Mesenchymal stem cell (in vitro differentiated cells and primary cell): ENCODE measurements around the gene ARID5B.
A peak's percentile ranks its signal among the peaks of the same experiment; 100 is the strongest.

Experiments used
- DNase-seq: peaks from one replicate; pipeline ENCODE4 v3.0.0-alpha.2; 2013
- H2AFZ ChIP-seq: one replicate; pipeline ENCODE4 v1.6.1; 2013; ENCODE audit warnings: low read depth, mild to moderate bottlenecking, control low read depth, inconsistent platforms, low read length, moderate library complexity
- H2AK5ac ChIP-seq: 2 replicates; pipeline ENCODE4 v1.6.1; 2013; ENCODE audit warnings: low read length, moderate library complexity, mild to moderate bottlenecking, inconsistent platforms; ENCODE audit not compliant: severe bottlenecking
- H2BK120ac ChIP-seq: one replicate; pipeline ENCODE4 v1.6.1; 2013; ENCODE audit warnings: low read depth, mild to moderate bottlenecking, inconsistent platforms, low read length, moderate library complexity
- H2BK12ac ChIP-seq, 2 experiments: one replicate each; pipeline ENCODE4 v1.6.1; 2013; ENCODE audit warnings: inconsistent platforms in 2 of 2, low read length in 2 of 2, mild to moderate bottlenecking in 2 of 2, moderate library complexity in 2 of 2, control low read depth in 1 of 2
- H2BK15ac ChIP-seq: one replicate; pipeline ENCODE4 v1.6.1; 2013; ENCODE audit warnings: mild to moderate bottlenecking, low read depth, inconsistent platforms; ENCODE audit not compliant: poor library complexity, severe bottlenecking
- H2BK5ac ChIP-seq: 2 replicates; pipeline ENCODE4 v1.6.1; 2013; ENCODE audit warnings: low read depth, mild to moderate bottlenecking, low read length, control low read depth, inconsistent platforms; ENCODE audit not compliant: poor library complexity, severe bottlenecking
- H3K14ac ChIP-seq, 2 experiments: one replicate each; pipeline ENCODE4 v1.6.1; 2013; ENCODE audit warnings: inconsistent platforms in 2 of 2, low read length in 2 of 2, control low read depth in 1 of 2, mild to moderate bottlenecking in 1 of 2, moderate library complexity in 1 of 2
- H3K18ac ChIP-seq, 2 experiments: one replicate each; pipeline ENCODE4 v1.6.1; 2013; ENCODE audit warnings: inconsistent platforms in 2 of 2, low read length in 2 of 2, control low read depth in 1 of 2, low read depth in 1 of 2, mild to moderate bottlenecking in 1 of 2
- H3K23ac ChIP-seq, 2 experiments: one replicate each; pipeline ENCODE4 v1.6.1; 2013; ENCODE audit warnings: inconsistent platforms in 2 of 2, low read length in 2 of 2, mild to moderate bottlenecking in 2 of 2, moderate library complexity in 2 of 2, control low read depth in 1 of 2
- H3K27ac ChIP-seq: 2 replicates; pipeline ENCODE4 v1.5.1; 2013; ENCODE audit warnings: mild to moderate bottlenecking, moderate library complexity, low read length, control low read depth, inconsistent platforms; ENCODE audit not compliant: poor library complexity, severe bottlenecking
- H3K27me3 ChIP-seq, 2 experiments: 2 replicates each; pipeline versions ENCODE4 v1.6.1 to v1.7.0; 2013; ENCODE audit warnings: low read length in 2 of 2, mild to moderate bottlenecking in 2 of 2, moderate library complexity in 2 of 2, control low read depth in 1 of 2, inconsistent platforms in 1 of 2; ENCODE audit not compliant: control insufficient read depth in 1 of 2, insufficient read depth in 1 of 2
- H3K36me3 ChIP-seq, 2 experiments: 2 replicates each; pipeline versions ENCODE4 v1.6.1 to v1.7.0; 2013; ENCODE audit warnings: low read length in 2 of 2, control low read depth in 1 of 2, inconsistent platforms in 1 of 2, low read depth in 1 of 2, mild to moderate bottlenecking in 1 of 2; ENCODE audit not compliant: insufficient read depth in 2 of 2, control insufficient read depth in 1 of 2
- H3K4ac ChIP-seq, 2 experiments: one replicate each; pipeline ENCODE4 v1.6.1; 2013; ENCODE audit warnings: inconsistent platforms in 2 of 2, low read length in 2 of 2, mild to moderate bottlenecking in 2 of 2, moderate library complexity in 2 of 2, control low read depth in 1 of 2, low read depth in 1 of 2
- H3K4me1 ChIP-seq: 2 replicates; pipeline ENCODE4 v1.6.1; 2013; ENCODE audit warnings: low read depth, low read length, control low read depth; ENCODE audit not compliant: control insufficient read depth, insufficient read depth
- H3K4me2 ChIP-seq: 2 replicates; pipeline ENCODE4 v1.6.1; 2013; ENCODE audit warnings: low read length, mild to moderate bottlenecking, inconsistent platforms; ENCODE audit not compliant: poor library complexity, severe bottlenecking
- H3K4me3 ChIP-seq, 2 experiments: 2 replicates each; pipeline versions ENCODE4 v1.5.1 to v1.7.0; 2013; ENCODE audit warnings: low read length in 2 of 2, mild to moderate bottlenecking in 2 of 2, control low read depth in 1 of 2, low read depth in 1 of 2; ENCODE audit not compliant: insufficient read depth in 1 of 2
- H3K79me1 ChIP-seq: replicated peaks from 2 replicates; pipeline ENCODE4 v1.6.1; 2013; ENCODE audit warnings: mild to moderate bottlenecking, control low read depth, low read length, inconsistent platforms; ENCODE audit not compliant: poor library complexity, severe bottlenecking
- H3K9ac ChIP-seq: 2 replicates; pipeline ENCODE4 v1.7.0; 2013; ENCODE audit warnings: mild to moderate bottlenecking, low read length, moderate library complexity
- H3K9me3 ChIP-seq: 2 replicates; pipeline ENCODE4 v1.7.0; 2013; ENCODE audit warnings: mild to moderate bottlenecking, low read length; ENCODE audit not compliant: control insufficient read depth
- H4K8ac ChIP-seq: one replicate; pipeline ENCODE4 v1.6.1; 2013; ENCODE audit warnings: inconsistent platforms, mild to moderate bottlenecking, low read length, moderate library complexity
- H4K91ac ChIP-seq: one replicate; pipeline ENCODE4 v1.6.1; 2013; ENCODE audit warnings: mild to moderate bottlenecking, low read length, inconsistent platforms
- WGBS: methylation state at CpG from one replicate; pipeline ENCODE4 v1.1.7; 2013; ENCODE audit warnings: mixed read lengths; 5-methylcytosine and 5-hydroxymethylcytosine counted together

The ARID5B gene

DNA sequence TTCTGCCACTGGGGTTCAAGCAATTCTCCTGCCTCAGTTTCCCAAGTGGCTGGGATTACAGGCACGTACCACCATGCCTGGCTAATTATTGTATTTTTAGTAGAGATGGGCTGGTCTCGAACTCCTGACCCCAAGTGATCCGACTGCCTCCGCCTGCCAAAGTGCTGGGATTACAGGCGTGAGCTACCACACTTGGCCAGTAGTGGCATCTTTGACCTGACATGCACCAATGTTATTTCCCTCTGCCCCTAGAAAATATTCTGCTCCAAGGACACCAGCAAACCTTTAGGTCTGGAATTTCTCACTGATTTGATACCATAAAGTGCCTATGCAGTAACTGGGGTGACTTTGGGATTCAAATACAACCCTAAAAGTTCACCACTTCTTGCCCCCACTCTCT is 179.4 kb downstream of the ARID5B start:
- no peak overlapping the region for H2BK15ac ChIP-seq
- 96% methylated on average over 5 of the region's 5 CpGs for WGBS

GRCh38 chr10:62081341-62082270 is 180.1 kb downstream of the ARID5B start:
- no peak for DNase-seq
- Histone ChIP-seq H3K4me2 (no peak overlapping the region), H3K23ac (no peak overlapping the region), H2AFZ (no peak overlapping the region), H3K79me1 (peaks cover 17% of the 10 kb centered on the region), H2BK120ac (no peak overlapping the region), H2AK5ac (no peak overlapping the region), H4K91ac (no peak overlapping the region), H3K4me1 (peaks cover 13% of the 10 kb centered on the region), H3K9me3 (no peaks in the 10 kb centered on the region), H3K4ac (no peak overlapping the region), H4K8ac (no peak overlapping the region), H2BK5ac (no peak overlapping the region), H2BK15ac (no peak overlapping the region), H3K27ac (peak overlapping the region; percentile 85), H2BK12ac (no peak overlapping the region), H3K14ac (no peak overlapping the region), H3K4me3 (peak overlapping the region in 1 of 2 experiments; percentile 57), H3K27me3 (no peaks in the 10 kb centered on the region), H3K36me3 (peaks cover 22 to 50% of the 10 kb centered on the region in 2 experiments), H3K18ac (no peak overlapping the region), H3K9ac (peak overlapping the region; percentile 87)
- WGBS: no CpG with 5 or more reads among the region's 5 CpGs

More for the DNA sequence above, 179.4 kb downstream of the ARID5B start:
- Histone ChIP-seq H2BK12ac (peak overlapping the region in 1 of 2 experiments; percentile 56), H3K36me3 (peaks cover 21 to 50% of the 10 kb centered on the region in 2 experiments), H2BK5ac (no peak overlapping the region), H4K8ac (no peak overlapping the region), H3K14ac (no peak overlapping the region), H3K27me3 (no peaks in the 10 kb centered on the region), H3K4me2 (no peak overlapping the region), H3K18ac (no peak overlapping the region), H2AFZ (no peak overlapping the region), H3K79me1 (peaks cover 16% of the 10 kb centered on the region), H3K4me1 (peaks cover 15% of the 10 kb centered on the region), H4K91ac (no peak overlapping the region), H2AK5ac (peak overlapping the region; percentile 66), H2BK120ac (no peak overlapping the region), H3K23ac (no peak overlapping the region), H3K4me3 (no peak overlapping the region), H3K4ac (no peak overlapping the region), H3K27ac (peak overlapping the region; percentile 69), H3K9me3 (no peaks in the 10 kb centered on the region), H3K9ac (peak overlapping the region; percentile 87)
- DNase-seq: no peak

- Histone ChIP-seq H4K8ac (no peak overlapping the region), H3K9ac (peak overlapping the region; percentile 87), H2BK5ac (no peak overlapping the region), H3K27ac (peak overlapping the region; percentile 85), H3K4me1 (peaks cover 11% of the 10 kb centered on the region), H3K9me3 (no peaks in the 10 kb centered on the region), H3K14ac (no peak overlapping the region), H3K4me2 (no peak overlapping the region), H2AFZ (no peak overlapping the region), H3K18ac (no peak overlapping the region), H2BK12ac (no peak overlapping the region), H4K91ac (no peak overlapping the region), H2BK120ac (no peak overlapping the region), H3K23ac (no peak overlapping the region), H3K79me1 (peaks cover 19% of the 10 kb centered on the region), H2BK15ac (no peak overlapping the region), H3K27me3 (no peaks in the 10 kb centered on the region), H2AK5ac (no peak overlapping the region), H3K4me3 (peak overlapping the region in 1 of 2 experiments; percentile 57), H3K4ac (no peak overlapping the region), H3K36me3 (peaks cover 23 to 52% of the 10 kb centered on the region in 2 experiments)
- DNase-seq: no peak
- WGBS: 71% methylated on average over 1 of the region's 1 CpG
Observed at GRCh38 chr10:62082271-62082656, 180.8 kb downstream of the ARID5B start.

- DNase-seq: peak; percentile 75
- no peak overlapping the region for H3K23ac ChIP-seq
- H2AK5ac ChIP-seq: peak overlapping the region; percentile 100
- H3K4ac ChIP-seq: peak overlapping the region in 1 of 2 experiments; percentile 79
- H3K14ac ChIP-seq: no peak overlapping the region
- H4K91ac ChIP-seq: peak overlapping the region; percentile 88
- H2BK12ac ChIP-seq: peak overlapping the region; percentile 97 to 99
- H4K8ac ChIP-seq: peak overlapping the region; percentile 70
- peak overlapping the region; percentile 87 for H3K9ac ChIP-seq
- WGBS: 55% methylated on average over 6 of the region's 7 CpGs
- H2BK15ac ChIP-seq: peak overlapping the region; percentile 67
- no peak overlapping the region for H3K4me2 ChIP-seq
- H3K27me3 ChIP-seq: no peaks in the 10 kb centered on the region
- peak overlapping the region; percentile 89 to 96 for H3K18ac ChIP-seq
- peak overlapping the region; percentile 85 for H3K27ac ChIP-seq
- peak overlapping the region in 1 of 2 experiments; percentile 57 for H3K4me3 ChIP-seq
- H2AFZ ChIP-seq: no peak overlapping the region
- H3K79me1 ChIP-seq: peaks cover 19% of the 10 kb centered on the region
- H3K36me3 ChIP-seq: peaks cover 25 to 53% of the 10 kb centered on the region in 2 experiments
- H2BK120ac ChIP-seq: peak overlapping the region; percentile 78
- H2BK5ac ChIP-seq: peak overlapping the region; percentile 51
- H3K9me3 ChIP-seq: no peaks in the 10 kb centered on the region
- peaks cover 11% of the 10 kb centered on the region for H3K4me1 ChIP-seq
Observed at GRCh38 chr10:62082729-62083411, 181.4 kb downstream of the ARID5B start.
